HEK293T (cell line): ENCODE data around the gene TIMM23B.
"Not testable (repeated sequence)": the region's sequence is repeated elsewhere in the genome, so short reads cannot be mapped to it uniquely, and the experiment has no call there.

Experiments
- HDGF ChIP-seq: fragments of 450-650 bp; IDR thresholded peaks from 2 replicates; pipeline ENCODE4 v1.6.1; 2017; ENCODE audit warnings: antibody characterized with exemption, borderline replicate concordance
- NFRKB ChIP-seq: fragments of 450-650 bp; IDR thresholded peaks from 2 replicates; pipeline ENCODE4 v1.6.1; 2016; ENCODE audit warnings: mild to moderate bottlenecking, moderate library complexity

GRCh38 chr10:49943607-49944006 lies 1.8 kb downstream of the TIMM23B start:
- not testable (repeated sequence) for TF ChIP-seq NFRKB, HDGF
